IPS-15b (cell line): ENCODE results near the gene PARVB.

Experiments
- H3K27me3 ChIP-seq: one replicate; pipeline ENCODE4 v1.6.1; 2013; ENCODE audit warnings: low read length; ENCODE audit not compliant: control insufficient read depth, insufficient read depth
- H3K36me3 ChIP-seq: one replicate; pipeline ENCODE4 v1.6.1; 2013; ENCODE audit warnings: low read length; ENCODE audit not compliant: control insufficient read depth, insufficient read depth
- H3K4me1 ChIP-seq: one replicate; pipeline ENCODE4 v1.6.1; 2013; ENCODE audit warnings: mild to moderate bottlenecking, low read length; ENCODE audit not compliant: control insufficient read depth, insufficient read depth
- H3K4me3 ChIP-seq: one replicate; pipeline ENCODE4 v1.5.1; 2013; ENCODE audit warnings: low read depth, low read length
- H3K9ac ChIP-seq: one replicate; pipeline ENCODE4 v1.6.1; 2013; ENCODE audit warnings: low read depth, mild to moderate bottlenecking, low read length
- H3K9me3 ChIP-seq: one replicate; pipeline ENCODE4 v1.6.1; 2013; ENCODE audit warnings: mild to moderate bottlenecking, low read length; ENCODE audit not compliant: control insufficient read depth, insufficient read depth

PARVB gene

GRCh38 chr22:44086271-44087088, 62.4 kb downstream of the PARVB start:
- no peak overlapping the region for H3K9ac ChIP-seq

GRCh38 chr22:44087089-44087430, 63.0 kb downstream of the PARVB start:
- Histone ChIP-seq H3K27me3 (no peaks in the 10 kb centered on the region), H3K4me3 (no peak overlapping the region), H3K36me3 (no peaks in the 10 kb centered on the region), H3K4me1 (no peaks in the 10 kb centered on the region), H3K9ac (no peak overlapping the region), H3K9me3 (no peaks in the 10 kb centered on the region)

More at GRCh38 chr22:44086271-44087088, 62.4 kb downstream of the PARVB start:
- H3K4me3 ChIP-seq = no peak overlapping the region
- H3K4me1 ChIP-seq = no peaks in the 10 kb centered on the region
- no peaks in the 10 kb centered on the region for H3K9me3 ChIP-seq
- H3K36me3 ChIP-seq = no peaks in the 10 kb centered on the region
- H3K27me3 ChIP-seq = no peaks in the 10 kb centered on the region

DNA sequence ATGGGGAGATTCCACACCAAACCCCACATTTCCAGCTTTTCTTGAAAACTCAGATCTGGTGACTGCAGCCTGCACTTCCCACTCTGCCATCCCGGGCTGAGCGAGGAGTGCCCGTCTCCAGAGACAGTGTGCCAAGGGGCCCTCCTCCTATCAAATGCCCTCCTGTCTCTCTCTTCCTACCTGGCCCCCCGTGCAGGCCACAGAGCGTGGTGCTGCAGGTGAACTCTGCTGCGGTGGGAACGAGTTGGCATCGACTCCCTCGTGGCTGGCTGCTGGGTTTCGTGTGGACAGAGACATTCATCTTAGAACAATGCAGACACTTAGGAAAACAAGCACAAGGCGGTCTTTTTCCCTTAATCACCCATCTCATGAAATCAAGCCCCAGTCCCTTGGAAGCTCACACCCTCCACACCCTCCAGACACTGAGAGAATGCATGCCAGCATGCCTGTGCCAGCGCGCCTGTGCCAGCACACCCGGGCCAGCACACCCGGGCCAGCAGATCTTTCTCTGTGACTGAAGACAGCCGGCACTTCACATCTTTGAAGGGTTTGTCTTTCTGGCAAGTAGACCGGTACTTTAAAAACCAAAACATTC, 65.0 kb downstream of the PARVB start:
- Histone ChIP-seq H3K36me3 (no peaks in the 10 kb centered on the region), H3K4me3 (no peak overlapping the region), H3K9me3 (no peaks in the 10 kb centered on the region), H3K27me3 (no peaks in the 10 kb centered on the region), H3K4me1 (no peaks in the 10 kb centered on the region), H3K9ac (no peak overlapping the region)

- no peaks in the 10 kb centered on the region for H3K36me3 ChIP-seq
- H3K4me3 ChIP-seq = no peak overlapping the region
- H3K9ac ChIP-seq = no peak overlapping the region
- H3K27me3 ChIP-seq = no peaks in the 10 kb centered on the region
- no peaks in the 10 kb centered on the region for H3K9me3 ChIP-seq
- no peaks in the 10 kb centered on the region for H3K4me1 ChIP-seq
Observed at GRCh38 chr22:44089717-44090570, 65.8 kb downstream of the PARVB start.

DNA sequence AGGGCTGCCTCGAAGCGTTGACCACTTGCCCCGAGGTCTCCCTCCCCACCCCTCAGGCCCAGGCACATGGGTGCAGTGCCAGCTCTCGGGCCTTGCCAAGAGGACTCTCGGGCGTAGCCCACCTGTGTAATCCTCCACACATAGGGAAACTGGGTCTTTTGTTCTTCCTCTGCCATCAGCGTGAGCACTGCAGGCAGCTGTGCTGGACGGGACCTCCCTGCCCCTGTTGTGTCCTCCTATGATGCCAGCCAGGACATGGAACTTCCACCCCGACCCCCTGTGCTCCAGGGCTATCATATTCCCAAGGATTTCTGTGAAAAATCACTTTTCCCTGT, 66.4 kb downstream of the PARVB start:
- H3K36me3 ChIP-seq = no peaks in the 10 kb centered on the region
- no peak overlapping the region for H3K9ac ChIP-seq
- H3K4me1 ChIP-seq = no peaks in the 10 kb centered on the region
- H3K9me3 ChIP-seq = no peaks in the 10 kb centered on the region
- H3K27me3 ChIP-seq = no peaks in the 10 kb centered on the region
- H3K4me3 ChIP-seq = no peak overlapping the region

DNA sequence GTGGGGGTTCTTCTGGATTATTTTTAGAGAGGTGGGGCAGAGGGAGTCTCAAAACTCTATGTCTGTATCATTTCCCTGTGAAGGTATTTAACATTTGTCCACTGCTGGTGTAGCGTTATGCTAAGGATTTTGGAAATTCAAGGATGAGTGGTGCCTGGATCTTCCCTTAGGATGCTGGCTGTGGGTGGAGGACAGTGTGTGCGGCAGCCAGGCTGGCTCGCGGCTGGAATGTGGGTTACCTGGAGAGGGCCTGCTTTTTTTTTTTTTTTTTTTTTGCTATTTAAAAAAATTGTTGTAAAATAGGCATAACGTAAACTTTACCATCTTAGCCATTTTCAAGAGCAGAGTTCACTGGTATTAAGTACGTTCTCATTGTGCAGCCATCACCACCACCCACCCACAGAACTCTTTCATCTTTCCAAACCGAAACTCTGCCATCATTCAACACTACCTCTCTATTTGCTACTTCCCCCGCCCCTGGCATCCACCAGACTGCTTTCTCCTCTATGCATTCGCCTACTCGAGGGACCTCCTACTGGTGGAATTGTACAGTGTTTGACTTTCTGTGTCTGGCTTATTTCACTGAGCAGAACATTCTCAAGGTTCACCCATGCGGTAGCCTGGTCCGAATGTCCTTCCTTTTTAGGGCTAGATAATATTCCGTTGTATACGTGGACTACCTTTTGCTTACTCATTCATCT, 67.1 kb downstream of the PARVB start:
- H3K36me3 ChIP-seq = no peaks in the 10 kb centered on the region
- no peak overlapping the region for H3K4me3 ChIP-seq
- H3K4me1 ChIP-seq = no peaks in the 10 kb centered on the region
- H3K9ac ChIP-seq = no peak overlapping the region
- no peaks in the 10 kb centered on the region for H3K9me3 ChIP-seq
- no peaks in the 10 kb centered on the region for H3K27me3 ChIP-seq

GRCh38 chr22:44091751-44092150, 67.6 kb downstream of the PARVB start:
- Histone ChIP-seq H3K4me1 (no peaks in the 10 kb centered on the region), H3K4me3 (no peak overlapping the region), H3K27me3 (no peaks in the 10 kb centered on the region), H3K9ac (no peak overlapping the region), H3K36me3 (no peaks in the 10 kb centered on the region), H3K9me3 (no peaks in the 10 kb centered on the region)

GRCh38 chr22:44092636-44093220, 68.6 kb downstream of the PARVB start:
- no peaks in the 10 kb centered on the region for H3K4me1 ChIP-seq
- no peak overlapping the region for H3K4me3 ChIP-seq
- H3K27me3 ChIP-seq = no peaks in the 10 kb centered on the region
- H3K9me3 ChIP-seq = no peaks in the 10 kb centered on the region
- H3K36me3 ChIP-seq = no peaks in the 10 kb centered on the region
- no peak overlapping the region for H3K9ac ChIP-seq

DNA sequence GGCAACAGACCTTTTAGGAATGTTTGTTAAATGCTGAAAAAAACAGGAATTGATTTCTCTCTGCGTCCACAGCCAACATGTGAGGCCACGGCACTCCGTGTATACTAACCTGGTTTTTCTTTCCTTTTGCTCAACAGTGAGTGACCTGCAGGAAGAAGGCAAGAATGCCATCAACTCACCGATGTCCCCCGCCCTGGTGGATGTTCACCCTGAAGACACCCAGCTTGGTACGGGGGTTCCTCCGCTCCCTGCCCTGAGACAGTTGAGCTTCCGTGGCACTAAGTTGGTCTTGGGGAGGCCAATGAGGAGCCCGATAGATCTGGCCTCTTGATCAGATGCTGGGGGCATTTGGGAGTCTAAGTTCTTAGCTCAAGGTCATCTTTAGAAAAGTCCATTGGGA, 69.7 kb downstream of the PARVB start:
- Histone ChIP-seq H3K9me3 (no peaks in the 10 kb centered on the region), H3K36me3 (no peaks in the 10 kb centered on the region), H3K27me3 (no peaks in the 10 kb centered on the region), H3K9ac (no peak overlapping the region), H3K4me3 (no peak overlapping the region), H3K4me1 (no peaks in the 10 kb centered on the region)

- Histone ChIP-seq H3K4me3 (no peak overlapping the region), H3K9ac (no peak overlapping the region), H3K9me3 (no peaks in the 10 kb centered on the region), H3K27me3 (no peaks in the 10 kb centered on the region), H3K4me1 (no peaks in the 10 kb centered on the region), H3K36me3 (no peaks in the 10 kb centered on the region)
Observed at GRCh38 chr22:44094751-44095302, 70.7 kb downstream of the PARVB start.

- no peaks in the 10 kb centered on the region for H3K4me1 ChIP-seq
- no peaks in the 10 kb centered on the region for H3K36me3 ChIP-seq
- H3K4me3 ChIP-seq = no peak overlapping the region
- no peak overlapping the region for H3K9ac ChIP-seq
- H3K27me3 ChIP-seq = no peaks in the 10 kb centered on the region
- H3K9me3 ChIP-seq = no peaks in the 10 kb centered on the region
Observed at GRCh38 chr22:44096736-44097135, 72.6 kb downstream of the PARVB start.
